GM11168 (cell line): ENCODE results near the gene PWP2.
"Not testable (repeated sequence)": the region's sequence is repeated elsewhere in the genome, so short reads cannot be mapped to it uniquely, and the experiment has no call there.

Experiments
- in situ Hi-C: fragments of 300-500 bp; cut with MboI; formaldehyde crosslinking; loops from one replicate; pipeline ENCODE4 v1.12.0; 2022; ENCODE audit warnings: low sequenced_read_pairs; ENCODE audit not compliant: unreplicated experiment

Gene PWP2

DNA sequence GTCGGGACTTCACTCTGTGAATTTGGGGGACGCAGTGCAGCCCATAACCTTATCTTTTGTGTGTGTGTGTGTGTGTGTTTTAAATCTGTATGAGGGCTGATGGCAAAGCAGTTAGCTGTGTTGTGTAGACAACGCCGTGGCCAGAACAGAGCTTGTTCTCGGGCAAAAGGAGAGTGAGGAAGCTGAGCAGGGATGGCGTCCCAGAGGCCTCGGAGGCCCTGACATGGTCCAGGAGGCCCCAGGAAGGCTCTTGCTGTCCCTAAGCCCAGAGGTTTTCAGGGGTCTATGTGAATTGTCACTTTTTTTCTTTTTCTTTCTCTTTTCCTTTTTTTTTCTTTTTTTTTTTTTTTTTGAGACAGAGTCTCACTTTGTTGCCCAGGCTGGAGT, 50.9 kb downstream of the PWP2 start:
- in situ Hi-C loops: not testable (repeated sequence)

DNA sequence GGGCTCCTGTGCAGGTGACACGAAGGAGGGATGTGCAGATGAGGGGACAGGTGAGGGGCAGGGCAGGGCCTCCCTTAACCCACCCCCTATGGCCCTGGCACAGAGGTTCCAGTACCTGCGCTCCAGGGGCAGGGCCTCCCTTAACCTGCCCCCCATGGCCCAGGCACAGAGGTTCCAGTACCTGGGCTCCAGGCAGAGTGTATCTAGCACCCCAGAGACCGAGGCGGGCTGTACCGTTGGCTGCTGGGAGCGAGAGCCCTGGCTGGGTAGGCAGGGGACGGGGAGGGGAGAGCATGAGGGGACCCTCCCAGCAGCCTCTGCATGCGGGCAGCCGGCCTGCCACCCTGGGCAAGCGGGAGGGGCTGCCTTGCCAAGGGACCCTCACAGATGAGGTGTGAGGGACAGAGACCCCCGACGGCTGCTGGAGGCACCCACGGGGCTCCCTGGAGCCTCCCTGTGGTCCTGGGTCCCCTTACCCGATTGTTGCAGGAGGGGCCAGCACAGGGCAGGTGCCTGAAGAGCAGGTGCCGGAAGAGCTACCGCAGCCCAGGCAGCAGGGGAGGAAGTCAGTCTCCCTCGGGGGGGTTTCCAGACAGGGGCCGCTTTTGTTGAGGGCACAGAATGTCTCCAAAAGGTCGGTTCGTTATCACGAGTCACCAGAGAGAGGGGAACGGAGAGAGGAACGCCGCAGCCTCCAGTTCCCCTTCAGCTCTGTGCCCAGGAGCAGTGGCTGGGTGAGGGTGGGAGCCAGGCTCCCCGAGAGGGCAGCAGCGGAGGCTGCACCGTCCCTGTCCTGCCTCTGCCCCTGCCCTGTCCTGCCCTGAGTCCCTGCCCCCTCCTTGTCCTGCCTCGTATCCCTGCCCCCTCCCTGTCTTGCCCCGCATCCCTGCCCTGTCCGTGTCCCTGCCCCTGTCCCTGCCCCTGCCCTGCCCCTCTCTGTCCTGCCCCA, 52.4 kb downstream of the PWP2 start:
- in situ Hi-C loops: not testable (repeated sequence)

DNA sequence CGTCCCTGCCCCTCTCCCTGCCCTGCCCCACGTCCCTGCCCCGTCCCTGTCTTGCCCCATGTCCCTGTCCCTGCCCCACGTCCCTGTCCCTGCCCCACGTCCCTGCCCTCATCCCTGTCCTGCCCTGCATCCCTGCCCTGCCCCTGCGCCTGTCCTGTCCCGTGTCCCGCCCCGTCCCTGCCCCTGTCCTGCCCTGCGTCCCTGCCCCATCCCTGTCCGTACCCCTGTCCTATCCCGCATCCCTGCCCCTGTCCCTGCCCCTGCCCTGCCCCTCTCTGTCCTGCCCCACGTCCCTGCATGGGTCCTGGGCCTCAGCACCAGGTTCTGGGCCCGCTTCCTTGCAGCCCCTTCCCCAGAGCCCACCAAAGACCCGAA, 53.1 kb downstream of the PWP2 start:
- in situ Hi-C loops: not testable (repeated sequence)

- in situ Hi-C loops: not testable (repeated sequence)
These were observed 53.6 kb downstream of the PWP2 start for GRCh38 chr21:44160821-44161220.

DNA sequence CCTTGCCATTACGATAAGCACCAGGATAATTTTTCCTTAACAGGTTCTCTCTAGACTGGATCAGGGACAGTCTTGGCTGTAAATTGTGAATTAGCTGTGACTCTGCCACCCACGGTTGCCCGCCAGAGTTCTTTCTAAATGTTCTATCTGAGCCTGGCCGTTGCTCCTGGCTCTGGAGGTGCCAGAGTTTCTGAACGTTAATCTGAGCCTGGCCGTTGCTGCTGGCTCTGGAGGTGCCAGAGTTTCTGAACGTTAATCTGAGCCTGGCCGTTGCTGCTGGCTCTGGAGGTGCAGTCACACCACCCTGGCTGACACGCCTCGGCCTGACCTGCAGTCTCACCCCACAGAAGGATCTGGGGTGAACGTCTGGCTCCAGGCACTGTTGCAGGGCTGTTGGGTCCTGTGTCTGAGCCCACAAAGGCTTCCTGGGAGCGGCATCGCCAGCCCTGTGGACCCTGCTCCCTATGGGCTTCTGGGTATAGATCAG, 56.0 kb downstream of the PWP2 start:
- in situ Hi-C loops: not testable (repeated sequence)

DNA sequence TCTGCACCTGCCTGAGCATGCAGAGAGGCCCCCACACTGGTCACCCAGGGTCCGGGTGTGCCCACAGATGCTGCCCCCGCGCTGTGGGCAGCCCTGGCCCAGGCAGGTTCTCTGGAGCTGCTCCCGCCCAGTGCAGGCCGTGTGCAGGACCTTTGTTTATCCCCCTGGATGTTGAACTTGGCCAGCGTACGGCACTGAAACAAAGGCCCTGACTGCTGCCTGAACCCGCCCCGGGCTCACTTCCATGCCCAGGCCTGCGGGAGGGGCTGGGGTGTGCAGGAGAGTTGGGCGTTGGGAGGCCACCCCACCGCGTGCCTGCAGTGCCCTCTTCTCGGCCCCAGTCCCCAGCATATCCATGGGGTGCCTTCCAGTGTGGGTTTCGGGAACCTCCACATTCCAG, 58.7 kb downstream of the PWP2 start:
- in situ Hi-C loops: not testable (repeated sequence)

GRCh38 chr21:44167527-44167926, 60.3 kb downstream of the PWP2 start:
- in situ Hi-C loops: not testable (repeated sequence)

GRCh38 chr21:44170326-44170725, 63.1 kb downstream of the PWP2 start:
- in situ Hi-C loops: not testable (repeated sequence)

DNA sequence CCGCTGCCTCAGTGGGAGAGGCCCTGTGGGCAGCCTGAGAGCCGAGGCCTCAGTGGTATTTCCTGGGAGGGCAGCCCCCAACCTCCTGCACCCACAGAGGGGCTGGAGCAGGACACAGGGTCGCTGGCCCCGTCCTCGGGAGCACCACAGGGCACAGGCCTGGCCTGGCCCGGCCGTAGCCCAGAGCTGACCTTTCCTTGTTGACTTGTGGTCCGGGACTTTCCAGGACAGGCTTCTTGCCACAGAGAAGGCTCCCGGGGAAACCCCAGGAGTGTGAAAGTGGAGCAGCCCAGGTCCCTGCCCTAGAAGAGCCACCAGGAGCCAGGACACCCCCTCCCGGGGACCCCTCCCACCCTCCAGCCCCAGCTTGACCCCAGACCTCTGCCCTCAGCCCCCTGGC, 63.7 kb downstream of the PWP2 start:
- in situ Hi-C loops: not testable (repeated sequence)

GRCh38 chr21:44171962-44172572, 64.9 kb downstream of the PWP2 start:
- in situ Hi-C loops: not testable (repeated sequence)

GRCh38 chr21:44172741-44173140, 65.5 kb downstream of the PWP2 start:
- in situ Hi-C loops: not testable (repeated sequence)

DNA sequence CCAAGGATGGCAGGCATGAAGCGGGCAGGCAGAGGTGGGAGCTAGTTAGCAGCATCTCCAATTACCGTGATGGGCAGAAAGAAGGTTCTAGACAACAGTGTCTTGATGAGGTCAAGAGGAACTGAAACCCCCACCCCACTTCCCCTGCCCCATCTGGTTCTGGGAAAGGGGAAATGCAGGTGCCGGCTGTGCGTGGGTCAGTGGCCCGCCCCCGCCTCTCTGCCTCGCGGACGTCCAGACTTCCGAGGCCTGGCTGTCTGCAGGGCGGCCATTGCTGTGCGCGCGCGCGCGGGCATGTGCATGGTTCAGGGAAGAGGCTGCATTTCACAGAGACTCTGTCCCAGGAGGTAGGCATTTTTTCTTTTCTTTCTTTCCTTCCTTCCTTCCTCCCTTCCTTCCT, 68.0 kb downstream of the PWP2 start:
- in situ Hi-C loops: not testable (repeated sequence)

DNA sequence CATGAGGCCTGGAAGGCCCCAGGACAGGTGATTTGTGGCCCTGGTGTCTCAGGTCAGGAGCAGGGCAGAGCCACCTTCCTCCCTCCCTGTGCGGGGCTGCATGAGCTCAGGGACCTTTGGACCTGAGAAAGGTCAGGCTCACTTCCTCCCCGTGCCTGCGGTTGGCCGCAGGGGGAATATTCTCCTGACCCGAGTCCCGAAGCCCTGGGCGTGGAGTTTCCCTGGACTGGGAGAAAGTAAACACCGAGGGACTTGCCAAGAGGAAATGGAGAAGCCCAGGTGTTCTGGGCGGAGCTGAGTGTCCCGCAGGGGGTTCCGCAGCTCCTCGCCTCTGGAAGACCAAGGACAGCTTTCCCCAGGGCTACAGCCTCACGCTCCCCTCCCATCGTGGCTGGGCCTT, 68.9 kb downstream of the PWP2 start:
- in situ Hi-C loops: not testable (repeated sequence)
